ENCODE measurements around the gene CNTNAP1.

The CNTNAP1 gene

DNA sequence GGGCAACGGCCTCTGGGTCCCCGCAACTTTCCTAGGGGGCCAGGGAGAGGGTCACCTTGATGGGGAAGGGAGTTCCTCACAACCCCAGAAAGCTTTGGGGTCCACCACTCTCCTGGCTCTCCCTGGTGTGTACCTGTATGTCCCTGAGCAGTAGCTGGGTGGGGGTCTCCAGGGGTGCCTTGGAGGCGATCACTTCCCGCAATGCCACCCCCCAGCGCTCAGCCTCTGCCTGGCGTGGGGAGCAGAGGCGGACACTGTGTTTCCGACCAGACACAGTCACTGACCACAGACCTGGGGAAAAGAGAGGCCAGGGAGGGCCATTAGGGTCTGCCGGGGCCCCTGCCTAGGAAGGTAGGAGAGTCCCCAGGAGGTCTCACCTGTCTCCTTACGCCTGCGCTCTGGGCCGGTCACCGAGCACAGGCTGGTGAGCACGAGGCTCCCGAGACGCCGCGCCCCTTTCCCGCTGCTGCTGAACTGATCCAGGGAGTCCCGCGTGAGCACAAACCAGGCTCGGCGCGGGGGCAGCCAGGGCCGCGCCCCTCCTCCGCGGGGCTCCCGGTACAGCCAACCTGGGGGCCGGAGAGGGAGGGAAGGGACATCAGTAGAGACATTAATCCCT, 9.0 kb upstream of the CNTNAP1 start:
- no peak for DNase-seq (ENCODE audit: low read depth)
- peak overlapping the region; percentile 12 for H3K4me3 ChIP-seq (ENCODE audit: low read length)
- TF ChIP-seq, protein P1, sequence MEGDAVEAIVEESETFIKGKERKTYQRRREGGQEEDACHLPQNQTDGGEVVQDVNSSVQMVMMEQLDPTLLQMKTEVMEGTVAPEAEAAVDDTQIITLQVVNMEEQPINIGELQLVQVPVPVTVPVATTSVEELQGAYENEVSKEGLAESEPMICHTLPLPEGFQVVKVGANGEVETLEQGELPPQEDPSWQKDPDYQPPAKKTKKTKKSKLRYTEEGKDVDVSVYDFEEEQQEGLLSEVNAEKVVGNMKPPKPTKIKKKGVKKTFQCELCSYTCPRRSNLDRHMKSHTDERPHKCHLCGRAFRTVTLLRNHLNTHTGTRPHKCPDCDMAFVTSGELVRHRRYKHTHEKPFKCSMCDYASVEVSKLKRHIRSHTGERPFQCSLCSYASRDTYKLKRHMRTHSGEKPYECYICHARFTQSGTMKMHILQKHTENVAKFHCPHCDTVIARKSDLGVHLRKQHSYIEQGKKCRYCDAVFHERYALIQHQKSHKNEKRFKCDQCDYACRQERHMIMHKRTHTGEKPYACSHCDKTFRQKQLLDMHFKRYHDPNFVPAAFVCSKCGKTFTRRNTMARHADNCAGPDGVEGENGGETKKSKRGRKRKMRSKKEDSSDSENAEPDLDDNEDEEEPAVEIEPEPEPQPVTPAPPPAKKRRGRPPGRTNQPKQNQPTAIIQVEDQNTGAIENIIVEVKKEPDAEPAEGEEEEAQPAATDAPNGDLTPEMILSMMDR (conservative IDR thresholded peaks at IDR 0.05; ENCODE audit: low read depth, low read length): no peak

DNA sequence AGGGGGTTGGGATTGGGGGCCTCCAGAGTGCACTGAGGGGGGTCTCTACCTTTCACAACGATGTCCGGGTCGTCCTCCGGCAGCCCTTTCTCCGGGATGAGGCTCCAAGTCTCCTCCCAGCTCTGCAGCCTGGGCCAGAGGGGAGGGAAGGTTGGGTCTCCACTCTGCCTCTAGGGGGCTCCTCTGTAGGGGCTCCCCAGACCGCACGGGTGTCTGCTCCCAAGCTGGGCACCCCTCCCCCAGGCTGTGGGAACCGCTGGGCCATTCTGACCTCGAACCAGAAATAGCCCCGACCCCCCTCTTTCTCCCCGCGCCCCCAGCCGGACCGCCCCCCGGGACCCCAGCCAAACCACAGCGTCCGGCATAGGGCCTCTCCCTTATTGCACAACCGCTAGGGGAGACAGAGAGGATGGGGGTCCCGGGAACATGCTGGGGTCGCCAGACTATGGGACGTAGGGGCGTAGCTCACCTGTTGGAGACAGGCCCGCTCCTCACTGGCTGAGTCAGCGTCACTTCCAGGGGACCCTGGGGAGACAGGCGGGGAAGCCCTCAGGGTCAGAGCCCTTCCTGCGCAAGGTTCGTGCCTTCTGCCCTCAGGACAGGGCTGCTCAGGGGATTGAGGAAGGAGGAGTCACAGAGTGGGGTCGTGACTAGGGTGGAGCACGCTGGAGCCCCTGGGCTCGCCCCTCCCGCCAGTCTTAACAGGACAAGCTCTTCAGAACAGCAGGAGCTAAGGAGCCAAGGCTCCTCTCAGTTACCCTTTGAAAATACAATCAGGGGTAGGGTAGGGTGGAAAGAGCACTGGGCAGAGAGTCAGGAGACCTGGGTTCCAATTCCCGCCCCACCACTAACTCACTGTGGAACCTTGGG, 8.2 kb upstream of the CNTNAP1 start:
- TF ChIP-seq, protein P1 (conservative IDR thresholded peaks at IDR 0.05; ENCODE audit: low read depth, low read length): peak; percentile 65
- DNase-seq (ENCODE audit: low read depth): no peak
- H3K4me3 ChIP-seq (ENCODE audit: low read length): peak overlapping the region; percentile 89

DNA sequence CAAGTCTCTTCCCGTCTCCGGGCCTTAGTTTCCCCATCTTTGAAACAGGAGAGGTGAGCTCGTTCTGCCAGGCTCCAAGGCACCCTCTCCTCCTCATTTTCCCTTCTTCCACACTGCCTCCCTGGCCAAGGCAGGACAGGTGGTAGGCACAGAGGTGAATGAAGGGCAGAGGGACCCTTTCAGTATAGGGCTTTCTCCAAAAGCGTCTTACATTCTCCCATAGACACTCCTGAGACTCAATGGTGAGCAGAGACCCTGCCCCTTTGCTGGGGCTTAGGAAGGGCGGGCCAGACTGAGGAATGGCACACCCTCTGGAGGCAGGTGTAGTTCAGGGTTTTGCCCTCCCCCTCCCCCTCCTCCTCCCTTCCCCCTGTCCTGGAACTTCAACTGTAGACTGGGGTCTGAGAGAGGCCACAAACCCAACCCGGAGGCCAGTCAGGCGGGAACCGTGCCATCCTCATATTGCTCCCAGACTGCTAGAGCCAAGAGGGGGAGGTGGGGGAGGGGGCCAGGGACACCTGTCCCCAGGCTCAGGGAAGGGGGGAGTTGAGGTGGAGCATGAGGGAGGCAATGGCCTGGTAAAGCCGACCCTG, 7.5 kb upstream of the CNTNAP1 start:
- no peak for DNase-seq (ENCODE audit: low read depth)
- H3K4me3 ChIP-seq (ENCODE audit: low read length): peak overlapping the region; percentile 89
- TF ChIP-seq, protein P1 (conservative IDR thresholded peaks at IDR 0.05; ENCODE audit: low read depth, low read length): no peak

DNA sequence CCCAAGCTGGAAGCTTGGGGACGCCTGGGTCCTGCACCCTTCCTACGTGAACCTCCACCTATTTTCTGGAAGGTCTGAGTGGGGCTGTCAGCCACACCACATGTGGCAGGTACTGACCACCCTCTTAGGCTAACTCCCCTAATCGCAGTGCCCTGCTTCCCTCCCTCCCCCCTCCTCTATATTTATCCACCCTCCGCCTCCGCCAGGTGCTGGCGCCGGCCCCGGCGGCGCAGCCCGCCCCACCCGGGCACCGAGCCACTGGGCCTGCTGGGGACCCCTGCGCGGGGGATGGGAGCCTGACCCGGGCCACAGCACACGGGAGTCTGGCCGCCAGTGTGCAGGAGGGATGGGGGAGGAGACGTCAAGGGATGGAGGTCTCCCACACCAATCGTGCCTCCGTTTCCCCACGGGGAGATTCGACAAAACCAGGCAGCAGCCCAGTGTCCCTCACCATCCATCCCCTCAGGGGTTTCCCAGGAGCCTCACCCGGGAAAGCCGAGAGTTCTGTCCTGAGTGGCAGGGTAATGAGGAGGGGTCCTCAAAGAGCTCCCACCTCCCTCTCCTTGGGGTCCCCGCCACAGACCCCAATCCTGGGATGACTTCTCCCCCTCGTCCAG, 6.9 kb upstream of the CNTNAP1 start:
- TF ChIP-seq, protein P1 (conservative IDR thresholded peaks at IDR 0.05; ENCODE audit: low read depth, low read length): no peak
- DNase-seq (ENCODE audit: low read depth): no peak
- H3K4me3 ChIP-seq (ENCODE audit: low read length): peak overlapping the region; percentile 89

DNA sequence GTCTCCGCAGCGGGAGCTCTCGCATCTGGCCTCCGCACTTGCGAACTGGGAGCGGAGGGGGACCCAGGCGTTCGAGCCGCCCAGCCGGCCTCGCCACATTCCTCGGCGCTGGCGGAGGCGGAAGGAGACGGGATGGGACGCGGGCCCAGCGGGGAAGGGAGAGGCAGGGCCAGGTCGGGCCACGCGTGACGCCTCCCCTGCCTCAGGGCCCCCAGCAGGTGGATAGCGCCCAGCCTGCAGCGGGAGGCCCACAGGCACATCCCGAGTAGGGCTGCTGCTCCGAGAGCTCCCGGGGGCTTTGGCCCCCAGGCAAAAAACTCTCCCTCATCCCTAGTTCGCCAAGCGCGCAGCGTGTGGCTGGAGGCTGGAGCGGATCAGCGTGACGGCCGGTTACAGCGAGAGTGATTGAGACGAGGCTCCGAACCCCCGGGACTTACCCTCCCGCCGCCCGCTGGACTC, 6.3 kb upstream of the CNTNAP1 start:
- TF ChIP-seq, protein P1 (conservative IDR thresholded peaks at IDR 0.05; ENCODE audit: low read depth, low read length): no peak
- no peak for DNase-seq (ENCODE audit: low read depth)
- peak overlapping the region; percentile 89 for H3K4me3 ChIP-seq (ENCODE audit: low read length)

DNA sequence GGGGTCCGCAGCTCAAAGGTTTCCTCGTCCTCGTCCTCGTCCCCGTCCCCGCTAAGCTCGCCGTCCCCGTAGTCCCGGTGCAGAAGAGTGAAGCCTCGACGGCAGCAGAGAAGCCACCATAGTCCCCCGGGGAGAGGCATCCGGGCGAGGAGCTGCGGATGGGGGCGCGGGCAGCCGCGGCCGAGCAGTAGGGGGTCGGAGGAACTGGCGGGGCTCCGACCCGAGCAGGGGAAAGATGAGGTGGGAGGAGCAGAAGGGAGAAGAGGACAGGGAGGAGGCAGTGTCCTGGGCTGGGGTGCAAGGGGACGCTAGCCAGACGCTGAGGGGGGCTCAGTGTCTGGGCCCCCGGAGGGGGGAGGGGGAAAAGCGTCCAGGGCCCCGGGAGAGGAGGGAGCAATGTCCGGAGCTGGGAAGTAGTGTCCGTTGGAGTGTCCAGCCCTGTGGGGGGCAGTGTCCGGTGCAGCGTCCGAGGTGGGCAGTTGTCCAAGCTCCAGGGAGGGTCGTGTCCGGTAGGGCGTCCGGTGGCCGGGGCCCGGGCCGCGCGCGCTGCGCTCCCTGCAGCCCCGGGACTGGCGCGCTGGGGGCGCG, 5.8 kb upstream of the CNTNAP1 start, which contains the start of gene PLEKHH3:
Gene PLEKHH3 (minus strand): TSS at position 571 of the 588 bp plus-strand sequence. CDS start 431 bp downstream, at position 140.
- no peak for DNase-seq (ENCODE audit: low read depth)
- H3K4me3 ChIP-seq (ENCODE audit: low read length): peak within 1 kb of the TSS; percentile 89
- TF ChIP-seq, protein P1 (conservative IDR thresholded peaks at IDR 0.05; ENCODE audit: low read depth, low read length): peak; percentile 6
